Measurements from ENCODE around the gene GRWD1. TPM values are rescaled to one million over a fixed set of nuclear protein-coding genes. Genes with fewer than 3 reads are reported as not detected.

The GRWD1 gene
- polyA plus RNA-seq, 2 of the 4 experiments (the other 2 are of a cell fraction): 48.1 to 87.0 TPM

- POLR2A ChIA-PET: interaction anchor here (0.5 to 1.6 kb wide), 14 partner anchors 9 to 962 kb away, joined by 3 to 8 read pairs (median 3); partner anchors contain the start of genes EMP3, GRWD1, KDELR1 and SYNGR4
Observed at GRCh38 chr19:48400018-48400742, 45.6 kb upstream of the GRWD1 start.

GRCh38 chr19:48401287-48401686, 44.5 kb upstream of the GRWD1 start:
- Histone ChIP-seq H3K4me1 (peaks cover 30% of the 10 kb centered on the region), H3K9me3 (no peaks in the 10 kb centered on the region), H3K27ac (no peak overlapping the region), H3K4me2 (no peak overlapping the region), H3K4me3 (no peak overlapping the region)
- ChIA-PET POLR2A (interaction anchor here (0.6 to 1.5 kb wide), 2 partner anchors 10 to 67 kb away, joined by 3 to 4 read pairs; partner anchors contain the start of gene KDELR1), CTCF (interaction anchor here (0.6 to 3.6 kb wide), 9 partner anchors 10 to 182 kb away, joined by 3 to 22 read pairs (median 5); partner anchors contain the start of genes GRWD1 and KDELR1)
- TF ChIP-seq SREBF2 (IDR thresholded peaks at IDR 0.05) (no peak), BCL3 (IDR thresholded peaks at IDR 0.05) (no peak), CHD2 (IDR thresholded peaks at IDR 0.05; ENCODE audit: low read length, partially characterized antibody) (no peak), PBX3 (IDR thresholded peaks at IDR 0.05) (no peak), ZC3H11A (IDR thresholded peaks at IDR 0.05) (no peak), EHF (CRISPR knock-in tag; IDR thresholded peaks at IDR 0.05) (no peak), RAD21 (conservative IDR thresholded peaks at IDR 0.05 in 1 of 2, IDR thresholded peaks at IDR 0.05 in 1 of 2) (no peak), TP53 (CRISPR knock-in tag; IDR thresholded peaks at IDR 0.05) (no peak), SMC3 (IDR thresholded peaks at IDR 0.05) (no peak), EHMT2 (IDR thresholded peaks at IDR 0.05; ENCODE audit: low read depth) (no peak), REST (IDR thresholded peaks at IDR 0.05) (no peak), PHF8 (IDR thresholded peaks at IDR 0.05; ENCODE audit: borderline replicate concordance, low read depth) (no peak), E2F6 (IDR thresholded peaks at IDR 0.05; ENCODE audit: borderline replicate concordance, low read depth) (no peak), USF2 (IDR thresholded peaks at IDR 0.05) (no peak), MAX (IDR thresholded peaks at IDR 0.05) (no peak), HOXA7 (CRISPR knock-in tag; IDR thresholded peaks at IDR 0.05) (no peak), FOSB (CRISPR knock-in tag; IDR thresholded peaks at IDR 0.05) (no peak), RFX5 (IDR thresholded peaks at IDR 0.05) (no peak), POLR2AphosphoS2 (conservative IDR thresholded peaks at IDR 0.05; ENCODE audit: low read length) (no peak)
- ATAC-seq (no peak), DNase-seq (ENCODE audit: low read depth in 1 of 2, low spot score in 1 of 2) (no peak), FAIRE-seq (no peak)
- 91% methylated on average over 5 of the region's 5 CpGs for WGBS (ENCODE audit: missing lambda C conversion rate)

More at GRCh38 chr19:48400018-48400742, 45.6 kb upstream of the GRWD1 start:
- ATAC-seq: peak; percentile 55 to 72
- no peaks in the 10 kb centered on the region for H3K9me3 ChIP-seq
- CTCF ChIA-PET: interaction anchor here (0.6 to 3.6 kb wide), 7 partner anchors 7 to 291 kb away, joined by 3 to 22 read pairs (median 5); partner anchors contain the start of genes GRWD1 and KDELR1
- H3K4me3 ChIP-seq: peak overlapping the region; percentile 47; the same call in 2 of the 3 replicates
- H3K4me1 ChIP-seq: peaks cover 41% of the 10 kb centered on the region
- peak overlapping the region; percentile 51 to 95 for H3K27ac ChIP-seq
- peak overlapping the region; percentile 77 for H3K4me2 ChIP-seq
- peak; percentile 80 to 89 for DNase-seq (ENCODE audit: low read depth in 1 of 2, low spot score in 1 of 2)
- TF ChIP-seq POLR2A (IDR thresholded peaks at IDR 0.05; ENCODE audit: low read length) (peak; percentile 24), ZFP36 (IDR thresholded peaks at IDR 0.05; ENCODE audit: borderline replicate concordance, partially characterized antibody) (no peak)
- peak; percentile 54 for FAIRE-seq
- 39% methylated on average over 14 of the region's 14 CpGs for WGBS (ENCODE audit: missing lambda C conversion rate)
